HG03159 (cell line): Measurements from ENCODE around the gene AARSD1.
"Not testable (repeated sequence)": the region's sequence is repeated elsewhere in the genome, so short reads cannot be mapped to it uniquely, and the experiment has no call there.

Experiments used
- ATAC-seq: cut with Tn5 transposase; IDR thresholded peaks from one replicate; pipeline ENCODE4 v1.9.1; 2021; ENCODE audit warnings: mild to moderate bottlenecking, moderate library complexity; ENCODE audit not compliant: unreplicated experiment

Gene AARSD1

DNA sequence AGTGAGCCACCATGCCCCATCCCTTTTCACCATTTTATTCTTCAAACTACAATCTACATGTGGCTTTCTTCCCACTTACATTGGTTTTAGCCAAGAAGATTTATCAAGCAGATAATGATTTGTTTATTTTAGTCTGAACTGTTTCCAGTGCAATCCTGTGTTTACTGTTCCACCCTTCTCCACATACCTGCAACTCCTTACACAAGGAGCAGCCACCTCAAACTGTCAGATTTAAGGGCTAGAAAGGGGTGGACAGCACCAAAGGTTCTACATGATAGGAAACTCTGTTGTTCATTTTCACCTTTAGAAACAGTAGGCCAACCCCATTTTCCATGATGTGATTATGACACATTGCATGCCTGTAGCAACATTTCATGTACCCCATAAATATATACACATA lies 18.0 kb upstream of the AARSD1 start:
- no peak for ATAC-seq

DNA sequence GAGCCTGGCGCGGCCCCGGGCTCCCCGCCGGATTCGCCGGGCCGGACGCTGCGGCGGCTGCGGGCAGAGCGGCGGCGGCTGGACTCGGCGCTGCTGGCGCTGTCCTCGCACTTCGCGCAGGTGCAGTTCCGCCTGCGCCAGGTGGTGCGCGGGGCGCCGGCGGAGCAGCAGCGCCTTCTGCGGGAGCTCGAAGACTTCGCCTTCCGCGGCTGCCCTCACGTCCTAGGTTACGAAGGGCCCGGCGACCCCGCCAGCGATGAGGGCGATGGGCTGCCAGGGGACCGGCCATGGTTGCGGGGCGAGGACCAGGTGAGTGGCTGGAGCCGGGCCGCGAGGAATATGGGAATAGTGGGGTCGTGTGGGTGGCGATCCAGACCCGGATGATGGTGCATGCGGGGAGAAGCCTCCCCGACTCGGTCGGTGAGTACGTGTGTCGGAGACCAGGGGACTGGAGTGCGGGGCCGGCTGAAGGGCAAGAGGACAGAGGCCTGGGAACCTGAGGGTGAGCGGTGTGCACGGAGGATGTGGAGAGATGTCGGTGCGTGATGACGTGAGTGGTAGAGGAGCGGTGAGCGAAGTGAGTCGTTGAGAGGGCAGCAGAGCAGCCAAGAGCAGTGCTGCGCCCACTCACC lies 16.6 kb upstream of the AARSD1 start:
- ATAC-seq, result peak; percentile 40

DNA sequence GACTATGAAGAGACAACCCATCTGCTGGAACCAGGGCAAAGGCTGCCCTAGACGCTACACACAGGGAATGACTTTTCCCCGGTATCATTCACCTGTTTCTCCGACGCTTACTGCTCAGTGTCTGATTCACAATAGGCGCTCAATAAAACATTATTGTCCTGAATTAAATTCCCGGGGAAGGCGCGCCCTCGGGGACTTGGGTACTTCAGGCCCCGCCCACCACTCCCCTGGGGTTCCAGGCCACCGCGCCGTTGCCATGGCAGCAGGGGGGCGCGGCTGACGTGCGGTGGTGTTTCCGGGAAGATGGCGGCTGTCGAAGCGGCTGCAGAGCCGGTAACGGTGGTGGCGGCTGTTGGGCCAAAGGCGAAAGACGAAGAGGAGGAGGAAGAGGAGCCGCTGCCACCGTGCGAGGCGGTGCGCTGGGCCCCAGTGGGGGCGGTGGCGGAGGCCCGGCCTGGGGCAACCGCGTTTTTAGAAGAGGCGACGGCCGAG lies 16.1 kb upstream of the AARSD1 start, which contains the start of gene RUNDC1:
RUNDC1 (plus strand) TSS at position 292 of the 492 bp plus-strand sequence; CDS start at position 304, 12 bp downstream.
- peak; percentile 65 for ATAC-seq

DNA sequence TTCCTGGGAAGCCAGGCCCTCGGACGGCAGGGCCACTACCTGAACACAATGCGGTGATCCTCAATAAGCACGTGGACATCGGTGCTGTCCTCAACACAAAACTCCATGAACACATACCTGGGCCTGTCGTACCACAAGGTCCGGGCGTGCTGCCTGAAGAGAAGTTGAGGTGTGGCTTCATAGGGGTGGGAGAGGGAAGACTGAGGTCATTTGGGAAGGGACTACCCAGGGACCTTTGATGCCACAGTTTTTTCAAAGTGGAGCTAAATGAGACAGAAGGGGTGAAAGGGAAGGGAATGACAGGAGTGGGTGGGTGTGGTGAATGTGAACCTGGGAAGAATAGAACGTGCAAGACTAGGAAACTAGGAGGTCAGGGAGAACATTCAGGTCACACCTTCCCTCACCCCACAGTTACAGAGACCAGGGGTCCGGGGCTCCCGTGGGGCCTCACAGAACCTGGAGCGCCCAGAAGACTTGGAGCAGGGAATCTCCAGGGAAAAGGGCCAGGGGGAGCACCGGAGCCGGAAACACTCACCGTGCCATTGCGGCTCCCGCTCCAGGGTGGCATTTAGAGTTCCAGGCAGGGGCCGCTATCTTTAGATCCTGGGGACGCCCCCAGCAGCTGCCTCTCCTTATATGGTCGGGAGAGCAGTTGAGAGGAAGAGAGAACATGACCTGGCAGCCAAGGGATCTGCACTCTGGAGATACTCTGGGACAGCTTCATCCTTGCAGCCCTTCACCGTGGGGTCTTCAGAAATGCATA lies 15.4 kb upstream of the AARSD1 start, which contains the start of gene PTGES3L:
PTGES3L (minus strand) TSS at position 570 of the 763 bp plus-strand sequence; CDS start at position 543, 27 bp downstream.
- peak; percentile 31 for ATAC-seq

DNA sequence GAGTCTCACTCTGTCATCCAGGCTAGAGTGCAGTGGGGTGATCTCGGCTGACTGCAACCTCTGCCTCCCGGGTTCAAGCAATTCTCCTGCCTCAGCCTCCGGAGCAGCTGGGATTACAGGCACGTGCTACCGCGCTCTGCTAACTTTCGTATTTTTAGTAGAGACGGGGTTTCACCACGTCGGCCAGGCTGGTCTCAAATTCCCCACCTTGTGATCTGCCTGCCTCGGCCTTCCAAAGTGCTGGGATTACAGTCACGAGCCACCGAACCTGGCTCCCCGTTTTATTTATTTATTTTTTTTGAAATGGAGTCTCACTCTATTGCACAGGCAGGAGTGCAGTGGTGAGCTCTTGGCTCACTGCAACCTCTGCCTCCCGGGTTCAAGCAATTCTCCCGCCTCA lies 11.4 kb upstream of the AARSD1 start:
- ATAC-seq, result not testable (repeated sequence)

DNA sequence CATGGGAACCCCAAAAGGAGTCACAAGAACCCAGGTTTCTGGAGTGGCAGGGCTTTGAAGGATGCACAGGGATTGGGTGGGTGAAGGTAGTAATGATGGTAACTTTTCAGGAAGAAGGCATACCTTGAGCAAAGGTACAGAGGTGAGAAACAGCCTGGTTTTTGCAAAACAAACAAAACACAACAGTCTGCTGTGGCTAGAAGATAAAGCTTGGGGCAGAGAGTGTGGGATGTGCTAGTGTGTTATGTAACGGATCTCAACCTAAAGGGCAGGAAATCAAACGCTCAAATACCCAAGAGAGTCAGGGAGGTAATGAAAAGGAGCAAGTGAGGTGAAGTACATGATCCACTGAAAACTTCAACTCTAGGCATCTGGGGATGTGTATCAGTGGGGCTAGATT lies 11.0 kb upstream of the AARSD1 start:
- ATAC-seq, result no peak

DNA sequence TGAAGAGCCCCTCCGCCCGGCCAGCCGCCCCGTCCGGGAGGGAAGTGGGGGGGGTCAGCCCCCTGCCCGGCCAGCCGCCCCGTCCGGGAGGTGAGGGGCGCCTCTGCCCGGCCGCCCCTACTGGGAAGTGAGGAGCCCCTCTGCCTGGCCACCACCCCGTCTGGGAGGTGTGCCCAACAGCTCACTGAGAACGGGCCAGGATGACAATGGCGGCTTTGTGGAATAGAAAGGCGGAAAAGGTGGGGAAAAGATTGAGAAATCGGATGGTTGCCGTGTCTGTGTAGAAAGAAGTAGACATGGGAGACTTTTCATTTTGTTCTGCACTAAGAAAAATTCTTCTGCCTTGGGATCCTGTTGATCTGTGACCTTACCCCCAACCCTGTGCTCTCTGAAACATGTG lies 9.1 kb upstream of the AARSD1 start:
- ATAC-seq, result not testable (repeated sequence)

DNA sequence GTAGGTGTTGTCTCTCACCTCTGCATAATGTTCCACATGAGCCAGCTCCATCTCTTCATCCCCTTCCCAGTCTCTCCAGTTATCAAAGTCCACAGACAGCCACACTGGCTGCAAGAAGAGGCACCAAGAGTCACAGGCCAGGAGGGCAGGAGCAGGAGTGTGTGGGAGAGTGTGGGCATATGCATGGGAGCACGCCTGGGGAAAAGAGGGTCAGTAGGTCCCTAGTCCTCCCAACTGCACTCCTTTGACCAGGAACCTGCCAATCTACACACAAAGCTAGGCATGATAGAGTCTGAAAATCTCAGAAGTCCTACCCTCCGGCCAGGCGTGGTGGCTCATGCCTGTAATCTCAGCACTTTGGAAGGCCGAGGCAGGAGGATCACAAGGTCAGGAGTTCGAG lies 7.3 kb upstream of the AARSD1 start:
- ATAC-seq, result no peak

DNA sequence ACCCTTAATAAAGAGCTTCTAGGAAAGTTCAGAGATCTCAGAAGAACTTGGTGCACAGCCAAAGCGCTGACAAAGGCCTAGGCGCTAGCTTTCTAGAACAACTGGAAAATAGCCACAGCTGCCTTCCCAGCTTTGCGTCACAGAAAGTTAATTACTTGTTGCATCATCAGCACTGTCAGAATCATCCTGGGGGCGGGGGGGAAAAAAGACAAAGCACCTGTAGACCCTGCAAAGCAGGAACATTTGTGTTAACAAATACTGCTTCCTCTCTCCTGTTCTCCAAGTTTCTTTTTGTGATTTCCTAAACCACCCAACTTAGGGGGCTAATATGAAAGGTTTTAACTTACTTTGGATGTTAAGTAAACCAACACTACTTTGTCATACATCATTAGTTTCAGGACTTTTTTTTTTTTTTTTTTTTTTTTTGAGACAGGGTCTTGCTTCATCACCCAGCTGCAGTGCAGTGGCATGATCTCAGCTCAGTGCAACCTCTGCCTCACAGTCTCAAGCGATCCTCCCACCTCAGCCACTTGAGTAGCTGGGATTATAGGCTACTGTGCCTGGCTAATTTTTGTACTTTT lies 4.8 kb upstream of the AARSD1 start:
- ATAC-seq, result no peak

DNA sequence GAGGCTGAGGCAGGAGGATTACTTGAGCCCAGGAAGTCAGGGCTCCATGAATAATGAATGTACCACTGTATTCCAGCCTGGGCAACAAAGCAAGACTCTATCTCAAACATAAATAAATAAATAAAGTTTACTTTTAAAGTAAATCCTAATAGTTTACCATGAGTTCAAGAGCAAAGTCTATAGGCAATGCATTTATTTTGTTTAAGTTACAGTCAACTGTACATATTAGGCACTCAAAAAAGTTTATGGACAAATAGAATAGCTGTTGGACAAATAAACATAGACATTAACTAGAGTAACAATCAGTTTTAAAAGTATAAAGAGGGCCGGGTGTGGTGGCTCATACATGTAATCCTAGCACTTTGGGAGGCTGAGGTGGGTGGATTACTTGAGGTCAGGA lies 3.7 kb upstream of the AARSD1 start:
- no peak for ATAC-seq

DNA sequence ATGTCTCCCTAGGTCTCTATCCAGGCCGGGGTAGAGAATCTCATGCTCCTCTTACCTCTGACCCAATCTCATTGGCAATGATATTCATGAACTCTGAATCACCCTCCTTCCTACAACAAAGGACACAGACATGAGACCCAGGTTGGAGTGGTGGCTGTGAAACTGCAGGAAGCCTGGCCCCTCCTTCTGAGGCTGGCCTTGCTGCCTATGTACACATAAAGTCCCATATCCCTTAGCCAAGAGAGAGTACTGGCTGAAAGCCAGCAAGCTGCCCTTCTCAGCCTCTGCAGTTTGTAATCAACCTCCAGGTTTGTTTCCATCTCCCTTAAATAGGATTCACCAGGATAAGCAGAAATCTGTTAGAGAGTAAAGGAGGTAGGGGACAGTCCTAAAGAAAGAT lies 10.6 kb downstream of the AARSD1 start:
- ATAC-seq, result no peak

DNA sequence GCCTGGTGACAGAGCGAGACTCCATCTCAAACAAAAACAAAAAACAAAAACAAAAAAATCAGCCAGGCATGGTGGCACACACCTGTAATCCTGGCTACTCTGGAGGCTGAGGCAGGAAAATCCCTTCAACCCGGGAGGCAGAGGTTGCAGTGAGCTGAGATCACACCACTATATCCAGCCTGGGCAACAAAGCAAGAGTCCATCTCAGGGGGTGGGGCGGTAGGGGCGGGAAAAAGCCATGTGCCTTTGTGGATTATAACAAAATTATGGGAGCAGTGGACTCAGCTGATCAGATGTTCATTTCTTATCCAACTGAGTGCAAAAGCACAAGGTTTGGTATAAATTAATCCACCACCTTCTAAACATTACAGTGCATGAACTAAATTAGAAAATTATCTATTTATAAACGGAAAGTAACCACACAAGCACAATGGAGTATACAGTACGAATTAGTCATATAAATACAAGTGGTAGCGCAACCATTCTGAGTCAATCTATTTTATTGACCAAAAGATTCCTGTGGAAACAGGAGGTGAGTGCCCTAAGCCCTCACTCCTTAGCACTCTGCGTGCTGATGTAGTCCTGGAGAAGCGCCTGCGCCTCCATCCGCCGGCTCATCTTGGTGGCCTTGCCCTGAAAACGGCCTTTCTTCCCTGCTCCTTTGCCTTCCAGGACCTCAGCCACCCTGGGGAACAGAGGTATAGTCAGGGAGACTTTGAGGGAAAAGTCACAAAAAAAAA lies 14.0 kb downstream of the AARSD1 start:
- no peak for ATAC-seq

DNA sequence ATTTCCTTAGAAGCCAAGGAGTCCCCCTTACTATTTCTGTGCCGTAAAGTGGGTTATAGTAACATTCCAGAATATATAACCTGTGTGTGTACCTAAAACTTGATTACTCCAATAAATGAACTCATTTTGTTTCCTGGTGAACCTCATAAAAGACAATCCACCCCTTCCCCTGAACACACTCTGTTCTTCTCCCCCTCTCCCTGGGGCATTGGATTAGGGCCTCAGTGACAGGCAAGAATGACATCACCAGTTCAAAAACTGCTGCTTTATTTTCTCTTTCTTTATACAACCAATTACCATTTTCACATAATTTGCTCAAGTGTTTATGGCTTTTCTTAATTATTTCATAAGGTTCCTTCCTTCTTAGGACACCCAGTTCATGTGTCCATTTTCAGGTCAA lies 17.4 kb downstream of the AARSD1 start:
- no peak for ATAC-seq

DNA sequence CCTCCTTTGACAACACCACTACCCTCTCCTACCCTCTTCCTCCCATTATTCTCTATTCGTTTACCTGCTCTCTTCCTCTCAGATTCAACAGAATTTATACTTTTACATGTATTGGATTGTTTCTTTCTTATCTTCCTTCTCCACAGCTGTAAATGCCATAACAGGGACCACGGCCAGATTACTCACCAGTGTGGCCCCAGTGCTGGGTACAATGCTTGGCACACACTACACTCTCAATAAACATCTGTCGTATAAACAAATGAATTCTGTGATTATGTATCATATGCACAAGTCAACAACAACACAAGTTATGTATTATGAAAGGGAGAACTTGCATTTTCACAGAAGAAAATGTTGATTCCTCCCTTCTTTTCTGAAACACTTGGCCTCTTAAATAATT lies 20.0 kb downstream of the AARSD1 start:
- ATAC-seq, result no peak

DNA sequence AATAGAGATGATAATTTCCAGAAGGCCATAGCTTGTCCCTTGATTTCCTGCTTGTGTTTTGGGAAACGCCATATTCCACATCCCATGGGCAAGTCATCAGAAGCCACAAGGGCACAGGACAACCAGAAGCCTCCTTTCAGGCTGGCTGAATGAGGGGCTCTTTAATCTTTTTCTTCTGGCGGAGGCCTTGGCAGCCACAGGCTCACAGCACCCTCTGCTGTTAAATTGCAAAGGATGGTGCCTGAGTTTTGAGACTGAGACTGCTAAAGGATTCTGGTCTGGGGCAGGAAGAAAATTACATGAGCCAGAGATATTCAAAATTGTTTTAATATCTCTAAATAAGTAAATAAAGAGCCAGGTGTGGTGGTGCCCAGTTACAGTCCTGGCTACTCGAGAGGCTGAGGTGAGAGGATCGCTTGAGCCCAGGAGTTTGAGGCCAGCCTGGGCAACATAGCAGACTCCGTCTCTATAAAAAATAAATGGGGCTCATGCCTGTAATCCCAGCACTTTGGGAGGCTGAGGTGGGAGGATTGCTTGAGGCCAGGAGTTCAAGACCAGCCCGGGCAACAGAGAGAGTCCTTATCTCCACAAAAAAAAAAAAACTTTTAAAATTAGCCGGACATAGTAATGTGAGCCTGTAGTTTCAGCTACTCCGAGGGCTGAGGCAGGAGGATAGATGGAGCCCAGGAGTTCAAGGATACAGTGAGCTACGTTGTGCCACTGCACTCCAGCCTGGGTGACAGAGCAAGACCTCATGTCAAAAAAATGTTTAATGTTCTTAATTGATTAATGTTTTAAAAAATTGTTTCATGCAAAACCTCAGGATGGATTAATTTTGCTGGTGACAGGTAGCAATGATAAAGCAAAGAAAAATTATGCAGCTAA lies 26.3 kb downstream of the AARSD1 start:
- no peak for ATAC-seq

DNA sequence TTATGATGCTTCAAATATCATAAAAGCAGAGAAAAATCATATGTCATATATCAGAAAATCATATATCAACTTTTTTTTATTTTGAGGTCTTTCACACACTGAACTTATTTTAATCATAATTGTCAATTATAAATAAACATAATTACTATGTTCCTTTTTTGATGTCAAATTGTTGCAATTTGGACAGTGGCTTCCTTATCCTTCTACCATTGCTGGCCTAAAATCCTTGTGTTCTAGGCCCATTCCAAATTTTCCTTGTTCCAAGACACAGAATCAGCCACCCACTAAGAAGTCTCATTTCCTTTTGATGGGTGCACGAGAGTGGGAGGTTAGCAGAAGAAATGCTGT lies 34.8 kb downstream of the AARSD1 start:
- ATAC-seq, result no peak

DNA sequence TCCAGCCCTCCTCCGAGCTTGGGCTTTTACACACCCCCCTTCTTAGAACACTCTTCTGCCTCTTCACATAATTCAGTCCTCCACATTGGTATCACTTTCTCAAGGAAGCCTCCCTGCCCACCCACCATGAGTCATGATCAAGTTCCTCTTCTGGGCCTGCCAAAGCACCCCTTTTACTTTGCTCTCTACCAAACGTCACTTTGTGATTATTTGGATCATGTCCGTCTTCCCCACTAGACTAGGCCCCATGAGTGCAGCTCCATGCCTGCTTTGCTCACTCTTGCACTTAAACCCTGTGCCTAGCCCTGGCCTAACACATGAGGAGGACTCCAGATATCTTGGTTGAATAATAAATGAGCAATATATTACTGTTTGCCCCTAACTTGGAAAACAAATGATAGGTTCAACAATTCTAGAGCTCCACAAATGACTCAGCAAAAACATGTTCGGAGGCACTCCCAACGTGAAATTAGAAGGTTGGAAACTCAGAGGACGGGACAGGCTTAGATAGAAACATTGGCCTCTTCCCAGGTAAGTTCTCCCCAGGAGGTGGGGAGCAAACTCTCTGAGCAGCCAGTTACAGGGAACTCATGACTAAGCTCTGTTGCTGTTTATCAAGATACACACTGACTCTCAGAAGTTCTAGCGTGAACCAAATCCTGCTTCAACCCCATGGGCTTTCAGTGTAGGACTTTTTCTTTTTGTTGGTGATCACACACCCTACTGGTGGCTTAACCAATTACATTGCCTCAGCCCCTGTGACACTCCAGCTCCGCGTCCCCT lies 35.3 kb downstream of the AARSD1 start:
- ATAC-seq, result no peak

DNA sequence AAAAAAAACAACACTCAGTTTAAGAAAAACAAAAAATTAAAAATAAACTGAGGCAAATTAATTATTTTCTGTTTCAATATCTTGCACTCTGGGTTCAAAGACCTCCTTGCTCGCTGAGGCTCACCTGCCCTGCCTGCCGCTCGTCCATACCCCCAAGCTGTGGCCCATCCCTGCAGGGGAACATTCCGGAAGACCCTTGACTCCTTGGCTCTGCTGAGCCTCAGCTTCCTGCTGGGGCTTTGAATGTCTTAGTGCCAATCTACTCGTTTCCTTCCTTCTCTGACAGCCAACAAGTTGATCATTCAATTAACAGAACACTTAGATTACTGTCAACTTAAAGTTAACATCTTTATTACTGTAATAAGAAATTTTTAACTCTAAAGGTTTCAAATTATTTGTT lies 39.4 kb downstream of the AARSD1 start:
- no peak for ATAC-seq

DNA sequence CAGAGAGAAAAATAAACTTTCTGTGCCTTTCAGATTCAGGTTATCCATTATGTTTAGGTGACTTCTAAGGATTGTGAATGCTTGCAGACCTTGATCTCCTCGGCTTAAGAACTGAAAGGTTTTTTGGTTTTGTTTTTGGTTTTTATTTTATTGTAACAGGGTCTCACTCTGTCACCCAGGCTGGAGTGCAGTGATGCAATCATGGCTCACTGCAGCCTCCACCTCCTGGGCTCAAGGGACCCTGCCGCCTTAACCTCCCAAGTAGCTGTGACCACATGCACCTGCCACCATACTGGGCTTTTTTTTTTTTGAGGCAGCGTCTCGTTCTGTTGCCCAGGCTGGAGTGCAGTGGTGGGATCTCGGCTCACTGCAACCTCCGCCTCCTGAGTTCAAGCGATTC lies 40.8 kb downstream of the AARSD1 start:
- not testable (repeated sequence) for ATAC-seq

DNA sequence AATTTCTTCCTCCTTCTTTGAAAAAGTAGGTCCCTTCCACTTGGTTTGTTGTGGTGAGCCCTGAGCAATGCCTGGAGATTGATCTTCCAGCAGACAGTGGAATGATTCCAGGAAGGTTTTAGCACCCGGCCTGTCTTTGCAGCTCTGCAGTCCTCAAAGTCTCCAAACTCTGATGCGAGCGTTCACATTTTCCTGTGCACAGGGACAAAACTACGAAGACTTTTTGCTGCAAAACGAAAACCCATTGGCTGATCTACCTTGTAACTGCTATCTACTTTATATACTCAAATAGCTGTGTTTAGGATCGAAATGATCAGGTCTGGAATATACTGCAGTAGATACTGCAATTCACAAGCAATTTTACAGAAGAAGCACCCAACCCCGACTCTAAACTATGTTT lies 42.0 kb downstream of the AARSD1 start:
- no peak for ATAC-seq
